Endothelial cell of umbilical vein (primary cell): Measurements from ENCODE around the gene OPCML.

Experiments
- EZH2 ChIP-seq: IDR thresholded peaks from 2 replicates; pipeline ENCODE4 v1.6.1; 2012; ENCODE audit warnings: borderline replicate concordance, low read depth, mild to moderate bottlenecking, moderate library complexity, low read length, inconsistent platforms; ENCODE audit not compliant: severe bottlenecking
- FOS ChIP-seq: IDR thresholded peaks from 2 replicates; pipeline ENCODE4 v1.6.1; 2011; ENCODE audit warnings: mild to moderate bottlenecking, low read length, moderate library complexity, borderline replicate concordance; ENCODE audit not compliant: insufficient read depth
- GATA2 ChIP-seq: IDR thresholded peaks from 2 replicates; pipeline ENCODE4 v1.7.0; 2011; ENCODE audit warnings: low read depth, mild to moderate bottlenecking, moderate library complexity, mixed read lengths, low read length; ENCODE audit not compliant: insufficient read length, insufficient read depth
- JUN ChIP-seq: IDR thresholded peaks from 2 replicates; pipeline ENCODE4 v1.6.1; 2011; ENCODE audit warnings: borderline replicate concordance, low read depth; ENCODE audit not compliant: insufficient read length, insufficient read depth
- MYC ChIP-seq: IDR thresholded peaks from one replicate; pipeline ENCODE4 v1.6.1; 2011; ENCODE audit warnings: mild to moderate bottlenecking, low read depth, low read length
- POLR2A ChIP-seq: IDR thresholded peaks from 2 replicates; pipeline ENCODE4 v1.6.1; 2012; ENCODE audit warnings: low read depth, mild to moderate bottlenecking, control low read depth, low read length
- POLR2AphosphoS5 ChIP-seq: IDR thresholded peaks from 2 replicates; pipeline ENCODE4 v1.6.1; 2012; ENCODE audit warnings: low read depth, mild to moderate bottlenecking, control low read depth, low read length, moderate library complexity; ENCODE audit not compliant: insufficient read depth
- TF ChIP-seq, protein P1 (sequence below), 2 donors: IDR thresholded peaks; 1 replicate in 1 of 2; 2 replicates in 1 of 2; pipeline ENCODE4 v1.5.1; 2011; ENCODE audit warnings: low read length in 2 of 2, mild to moderate bottlenecking in 2 of 2, moderate library complexity in 2 of 2, control low read depth in 1 of 2, inconsistent platforms in 1 of 2, low read depth in 1 of 2; ENCODE audit not compliant: insufficient read depth in 1 of 2; ENCODE audit errors: extremely low read depth in 1 of 2
- TF ChIP-seq, protein P2 (sequence below): IDR thresholded peaks from 2 replicates; pipeline ENCODE4 v1.6.1; 2011; ENCODE audit not compliant: insufficient read depth, insufficient read length

DNA sequence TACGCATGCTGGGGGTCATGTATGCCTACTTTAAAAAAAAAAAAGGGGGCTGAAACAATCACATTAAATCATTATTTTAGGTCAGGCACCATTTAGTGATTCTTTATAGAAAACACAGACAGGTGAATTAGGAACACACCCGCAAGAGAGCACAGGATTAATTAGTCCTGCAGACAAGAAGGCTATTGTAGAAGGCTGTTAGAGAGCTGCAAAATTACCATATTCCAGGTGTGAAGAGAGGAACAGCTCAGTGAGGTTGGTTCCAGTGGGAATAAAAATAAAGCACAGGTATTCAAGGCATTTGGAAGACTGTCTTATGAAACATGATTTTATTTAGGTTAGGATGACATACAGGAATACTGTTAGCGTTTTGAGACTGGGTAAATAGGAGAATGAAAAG is 649.1 kb downstream of the OPCML start:
- TF ChIP-seq, protein P1, sequence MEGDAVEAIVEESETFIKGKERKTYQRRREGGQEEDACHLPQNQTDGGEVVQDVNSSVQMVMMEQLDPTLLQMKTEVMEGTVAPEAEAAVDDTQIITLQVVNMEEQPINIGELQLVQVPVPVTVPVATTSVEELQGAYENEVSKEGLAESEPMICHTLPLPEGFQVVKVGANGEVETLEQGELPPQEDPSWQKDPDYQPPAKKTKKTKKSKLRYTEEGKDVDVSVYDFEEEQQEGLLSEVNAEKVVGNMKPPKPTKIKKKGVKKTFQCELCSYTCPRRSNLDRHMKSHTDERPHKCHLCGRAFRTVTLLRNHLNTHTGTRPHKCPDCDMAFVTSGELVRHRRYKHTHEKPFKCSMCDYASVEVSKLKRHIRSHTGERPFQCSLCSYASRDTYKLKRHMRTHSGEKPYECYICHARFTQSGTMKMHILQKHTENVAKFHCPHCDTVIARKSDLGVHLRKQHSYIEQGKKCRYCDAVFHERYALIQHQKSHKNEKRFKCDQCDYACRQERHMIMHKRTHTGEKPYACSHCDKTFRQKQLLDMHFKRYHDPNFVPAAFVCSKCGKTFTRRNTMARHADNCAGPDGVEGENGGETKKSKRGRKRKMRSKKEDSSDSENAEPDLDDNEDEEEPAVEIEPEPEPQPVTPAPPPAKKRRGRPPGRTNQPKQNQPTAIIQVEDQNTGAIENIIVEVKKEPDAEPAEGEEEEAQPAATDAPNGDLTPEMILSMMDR (IDR thresholded peaks at IDR 0.05; ENCODE audit: extremely low read depth in 1 of 2, insufficient read depth in 1 of 2, low read depth in 1 of 2, low read length in 2 of 2) = no peak
- TF ChIP-seq GATA2 = no peak
- TF ChIP-seq EZH2 = no peak
- no peak for TF ChIP-seq POLR2AphosphoS5
- no peak for TF ChIP-seq FOS
- no peak for TF ChIP-seq POLR2A
- no peak for TF ChIP-seq JUN
- TF ChIP-seq MYC = no peak
- TF ChIP-seq, protein P2, sequence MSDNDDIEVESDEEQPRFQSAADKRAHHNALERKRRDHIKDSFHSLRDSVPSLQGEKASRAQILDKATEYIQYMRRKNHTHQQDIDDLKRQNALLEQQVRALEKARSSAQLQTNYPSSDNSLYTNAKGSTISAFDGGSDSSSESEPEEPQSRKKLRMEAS = no peak
